ENCODE data around the gene SNX15.
"Not testable (repeated sequence)": the region's sequence is repeated elsewhere in the genome, so short reads cannot be mapped to it uniquely, and the experiment has no call there.

Gene SNX15

DNA sequence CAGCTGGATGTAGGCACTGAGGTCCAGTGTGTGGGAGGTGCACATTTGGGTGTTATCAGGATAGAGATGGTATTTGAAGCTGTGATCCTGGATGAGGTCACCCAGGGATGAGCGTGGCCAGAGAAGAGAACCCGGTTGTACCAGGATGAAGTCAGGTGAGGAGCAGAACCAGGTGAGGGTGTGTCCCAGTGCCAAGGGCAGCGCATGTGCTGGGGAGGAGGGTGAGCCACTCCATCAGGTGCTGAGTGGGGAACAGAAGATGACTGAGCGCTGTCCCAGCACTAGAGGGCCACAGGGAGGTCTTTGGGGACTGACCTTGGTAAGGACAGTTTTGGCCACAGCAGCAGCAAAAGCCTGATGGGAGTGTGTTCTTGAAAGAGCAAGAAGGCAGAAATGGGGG lies 10.5 kb upstream of the SNX15 start:
- no peak for DNase-seq

DNA sequence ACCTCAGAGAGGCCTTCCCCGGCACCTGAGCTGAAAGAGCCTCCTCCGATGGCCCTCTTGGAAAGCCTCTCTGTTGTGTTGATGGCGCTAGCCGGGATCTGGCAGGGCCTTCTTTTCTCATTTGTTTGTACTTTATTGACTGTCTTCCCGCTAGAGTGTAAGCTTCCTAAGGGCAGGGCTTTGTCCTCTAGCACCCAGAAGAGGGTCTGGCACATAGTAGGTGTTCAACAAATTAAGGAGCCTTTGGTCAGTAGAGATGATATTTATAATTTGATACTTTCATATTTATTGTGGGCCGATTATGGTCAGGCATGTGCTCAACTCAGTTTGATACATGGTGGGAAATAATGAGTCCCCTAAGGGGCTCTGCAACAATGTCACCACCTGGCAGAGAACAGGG lies 9.3 kb upstream of the SNX15 start:
- no peak for DNase-seq

DNA sequence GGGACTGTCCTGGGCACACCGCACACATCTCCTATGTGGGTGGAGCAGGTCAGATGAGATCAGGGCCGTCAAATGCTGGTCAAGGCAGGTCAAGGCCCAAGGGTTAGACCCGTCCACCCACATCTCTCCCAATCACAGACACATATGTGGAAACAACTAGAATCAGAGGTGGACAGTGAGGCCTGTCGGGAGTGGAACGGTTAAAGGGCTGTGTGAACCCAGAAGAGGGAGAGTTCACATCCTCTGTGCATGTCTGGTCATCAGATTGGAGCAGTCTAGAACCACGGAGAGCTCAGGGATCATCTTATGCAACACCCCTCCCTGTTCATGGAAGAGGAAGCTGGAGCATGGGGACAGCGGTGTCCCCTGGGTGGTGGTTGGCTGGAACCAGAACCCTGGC lies 7.4 kb upstream of the SNX15 start:
- no peak for DNase-seq

DNA sequence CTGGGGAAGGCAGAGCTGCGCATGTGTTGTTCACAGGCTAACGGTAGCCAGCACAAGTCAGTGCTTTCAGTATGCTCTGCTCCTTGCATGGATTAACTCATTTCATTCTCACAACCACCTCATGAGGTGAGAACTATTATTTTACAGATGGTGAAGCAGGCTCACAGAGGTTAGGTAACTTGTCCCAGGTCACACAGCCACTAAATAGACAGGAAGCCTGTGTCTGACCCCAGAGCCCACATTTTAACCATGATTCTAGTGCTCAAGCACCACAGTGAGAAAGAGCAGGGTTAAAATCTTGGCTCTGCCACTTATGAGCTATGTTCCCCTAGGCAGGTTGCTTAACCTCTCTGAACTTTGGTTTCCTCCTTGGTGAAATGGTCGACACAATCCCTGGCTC lies 6.2 kb upstream of the SNX15 start:
- DNase-seq: no peak

- no peak for DNase-seq
Measured at GRCh38 chr11:65021509-65021908, 5.7 kb upstream of the SNX15 start.

- not testable (repeated sequence) for DNase-seq
Measured at GRCh38 chr11:65023502-65023901, 3.7 kb upstream of the SNX15 start.

DNA sequence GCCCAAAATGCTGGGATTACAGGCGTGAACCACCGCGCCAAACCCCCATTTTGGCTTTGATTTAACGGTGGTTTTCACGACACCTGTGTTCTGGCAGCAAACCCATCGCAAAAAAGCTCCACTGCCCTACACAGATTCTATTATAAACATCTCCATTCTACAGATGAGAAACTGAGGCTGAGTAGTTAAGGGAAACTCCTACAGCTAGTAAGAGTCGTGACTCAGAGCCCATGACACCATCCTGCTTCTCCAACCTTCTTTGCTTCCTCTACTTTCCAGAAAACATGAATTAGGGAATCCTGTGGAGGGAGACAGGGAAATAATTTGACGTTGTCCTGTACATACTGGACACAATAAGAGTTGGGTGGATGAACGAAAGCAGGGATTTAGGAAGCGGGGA lies 429 bp upstream of the SNX15 start:
- no peak for DNase-seq

- no peak for DNase-seq
Measured at GRCh38 chr11:65032216-65032615, 5.0 kb downstream of the SNX15 start.

DNA sequence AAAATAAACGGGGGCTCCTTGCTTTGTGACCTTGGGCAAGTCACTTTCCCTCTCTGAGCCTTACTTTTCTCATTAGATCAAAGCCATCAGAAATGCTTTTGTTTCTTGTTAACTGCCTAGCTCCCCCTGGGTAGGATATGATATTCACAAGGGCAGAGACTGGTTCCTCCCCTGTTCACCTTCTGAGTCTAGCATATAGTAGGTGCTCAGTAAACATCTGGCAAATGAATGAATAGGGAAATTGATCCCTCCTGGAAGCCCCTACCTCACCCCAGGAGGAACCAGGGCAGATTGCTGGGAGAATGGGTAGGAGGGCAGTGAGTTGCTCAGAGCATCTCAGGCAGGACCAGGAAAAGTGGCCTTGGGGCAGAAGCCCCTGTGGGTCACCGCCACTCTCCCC lies 7.2 kb downstream of the SNX15 start:
- no peak for DNase-seq

DNA sequence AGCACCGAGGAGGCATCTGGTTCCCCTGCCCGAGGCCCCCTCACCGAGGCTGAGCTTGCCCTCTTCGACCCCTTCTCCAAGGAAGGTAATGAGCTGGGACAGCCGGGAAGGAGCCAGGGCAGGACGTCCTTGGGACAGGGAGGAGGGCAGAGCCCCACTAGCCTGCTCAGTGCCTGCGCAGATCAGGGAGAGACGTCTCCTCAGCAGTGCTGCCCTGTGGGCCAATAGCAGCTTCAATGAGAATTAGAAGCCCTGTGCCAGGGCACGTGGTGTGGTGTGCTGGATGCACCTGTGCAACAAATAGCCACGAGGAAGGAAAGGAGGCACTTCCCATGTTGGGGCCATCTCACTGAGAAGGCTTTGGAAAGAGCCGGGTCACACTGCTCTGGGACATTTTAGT lies 8.3 kb downstream of the SNX15 start:
- no peak for DNase-seq

GRCh38 chr11:65036931-65037330 lies 9.7 kb downstream of the SNX15 start:
- DNase-seq: no peak

DNA sequence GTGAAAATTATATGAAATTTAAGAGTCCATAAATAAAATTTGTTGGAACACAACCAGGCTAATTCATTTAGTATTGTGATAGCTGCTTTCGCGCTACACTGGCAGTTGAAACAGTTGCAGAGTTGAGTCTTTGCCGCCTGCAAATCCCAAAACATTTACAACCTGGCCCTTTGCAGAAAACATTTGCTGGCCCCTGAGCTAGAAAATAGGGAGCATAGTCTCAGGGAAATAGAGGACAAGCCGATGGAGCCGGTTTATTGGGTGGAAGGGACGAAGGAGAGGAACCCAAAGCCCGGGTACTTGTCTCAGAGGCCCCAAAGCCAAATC lies 13.2 kb downstream of the SNX15 start:
- DNase-seq: no peak

GRCh38 chr11:65040847-65041622 lies 13.8 kb downstream of the SNX15 start, which contains the start of gene SAC3D1:
Gene SAC3D1, plus strand, starts transcription at chr11:65041210. Its CDS starts 83 bp downstream, at chr11:65041293.
- DNase-seq: peak; percentile 88

- DNase-seq: no peak
Measured at GRCh38 chr11:65042891-65043290, 15.7 kb downstream of the SNX15 start.

DNA sequence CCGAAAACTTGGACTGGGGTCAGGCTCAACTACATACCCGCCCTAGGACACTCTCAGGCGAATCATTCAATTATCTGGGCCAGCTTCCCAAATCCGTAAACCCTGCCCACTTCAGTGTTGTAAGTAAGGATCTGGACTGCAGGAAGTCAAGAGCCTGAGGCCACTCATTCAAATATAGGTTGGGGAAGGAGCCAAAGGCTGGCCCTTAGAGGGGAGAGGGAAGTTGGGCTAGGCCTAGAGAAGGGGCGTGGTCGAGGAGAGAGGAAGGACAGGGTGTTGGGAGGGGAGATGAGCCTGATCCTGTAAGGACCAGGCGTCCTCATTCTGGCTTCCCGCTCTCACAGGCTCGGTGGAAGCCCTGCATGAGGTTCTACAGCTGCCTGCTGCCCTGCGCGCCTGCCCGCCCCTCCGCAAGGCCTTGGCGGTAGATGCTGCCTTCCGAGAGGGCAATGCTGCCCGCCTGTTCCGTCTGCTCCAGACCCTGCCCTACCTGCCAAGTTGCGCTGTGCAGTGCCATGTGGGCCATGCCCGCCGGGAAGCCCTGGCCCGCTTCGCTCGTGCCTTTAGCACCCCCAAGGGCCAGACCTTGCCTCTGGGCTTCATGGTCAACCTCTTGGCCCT lies 16.8 kb downstream of the SNX15 start:
- no peak for DNase-seq

GRCh38 chr11:65045061-65045460 lies 17.8 kb downstream of the SNX15 start:
- no peak for DNase-seq

- DNase-seq: no peak
Measured at GRCh38 chr11:65045728-65046127, 18.5 kb downstream of the SNX15 start.

GRCh38 chr11:65047581-65048422 lies 20.6 kb downstream of the SNX15 start:
- peak; percentile 43 for DNase-seq

- DNase-seq: no peak
Measured at GRCh38 chr11:65051398-65051858, 24.2 kb downstream of the SNX15 start.

GRCh38 chr11:65053827-65054508 lies 26.7 kb downstream of the SNX15 start:
- DNase-seq: no peak

DNA sequence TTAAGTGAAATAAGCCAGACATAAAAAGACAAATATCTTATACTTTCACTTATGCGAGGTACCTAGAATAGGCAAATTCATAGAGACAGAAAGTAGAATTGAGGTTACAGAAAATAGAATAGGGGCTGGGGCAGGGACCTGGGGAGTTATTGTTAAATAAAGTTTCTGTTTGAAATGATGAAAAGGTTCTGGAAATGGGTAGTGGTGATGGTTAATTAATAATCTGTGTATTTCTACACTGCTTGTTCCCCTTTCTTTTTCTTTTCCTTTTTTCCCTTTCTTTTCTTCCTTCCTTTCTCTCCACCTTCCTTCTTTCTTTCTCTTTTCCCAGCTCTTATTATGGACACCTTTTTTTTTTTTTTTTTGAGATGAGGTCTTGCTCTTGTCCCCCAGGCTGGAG lies 28.3 kb downstream of the SNX15 start:
- no peak for DNase-seq

GRCh38 chr11:65056999-65057398 lies 29.8 kb downstream of the SNX15 start:
- DNase-seq: no peak

GRCh38 chr11:65057526-65057925 lies 30.3 kb downstream of the SNX15 start:
- no peak for DNase-seq
